K562 (cell line): ENCODE results near the gene APCDD1. TPM values are rescaled to one million over a fixed set of nuclear protein-coding genes. Genes with fewer than 3 reads are reported as not detected.

Source experiments
- ATAC-seq: fragments of 200-7000 bp; cut with Tn5 transposase; 3 replicates; pipeline ENCODE4 v1.9.1; 2020; ENCODE audit warnings: moderate library complexity
- BruUV-seq: library from RNA; stranded (reverse); fragments of 400-500 nt; replicated peaks from 2 replicates; lab custom pipeline; 2021; lab: Mats Ljungman, UMichigan
- CTCF ChIA-PET: fragments of 300-600 bp; formaldehyde crosslinking; extraction: SDS; loops from one replicate; lab custom pipeline; 2021; ENCODE audit warnings: low intra/inter-chr PET ratio; lab: Yijun Ruan, JAX
- POLR2A ChIA-PET: fragments of 300-600, 350-650 bp; sonication (Branson Sonifier 250); formaldehyde crosslinking; extraction: SDS; loops from one replicate; lab custom pipeline; 2021; ENCODE audit warnings: antibody characterized with exemption, inconsistent platforms; lab: Yijun Ruan, JAX
- DNase-seq, 4 experiments: peaks; one replicate each; pipeline versions ENCODE4 v3.0.0 to v3.0.0-alpha.2; 2011 to 2018; ENCODE audit warnings: low spot score in 3 of 4, mixed read lengths in 3 of 4; ENCODE audit errors: extremely low read depth in 1 of 4
- FAIRE-seq: peaks from 2 replicates; lab custom pipeline; 2011; peaks lifted over from hg19 to GRCh38; lab: Jason Lieb, UNC
- H2AFZ ChIP-seq: 2 replicates; pipeline ENCODE4 v1.6.0; 2011; ENCODE audit warnings: low read depth, low read length, control low read depth, inconsistent platforms
- H3K27ac ChIP-seq: fragments of 200-600 bp; 3 replicates; pipeline ENCODE4 v1.8.0; 2011; ENCODE audit warnings: low read depth, mild to moderate bottlenecking, control low read depth, inconsistent platforms, low read length, moderate library complexity, mixed read lengths; ENCODE audit errors: extremely low read depth
- H3K27me3 ChIP-seq, 2 experiments: fragments of 300-600 bp in 1 of 2; 2 replicates in 1 of 2; 3 replicates in 1 of 2; pipeline versions ENCODE4 v1.6.0 to v1.8.0; 2011; ENCODE audit warnings: inconsistent platforms in 2 of 2, low read length in 2 of 2, mild to moderate bottlenecking in 1 of 2, mixed read lengths in 1 of 2, moderate library complexity in 1 of 2; ENCODE audit not compliant: control insufficient read depth in 2 of 2, insufficient read depth in 2 of 2
- H3K36me3 ChIP-seq: fragments of 300-600 bp; 3 replicates; pipeline ENCODE4 v1.8.0; 2011; ENCODE audit warnings: mild to moderate bottlenecking, low read length, inconsistent platforms; ENCODE audit not compliant: control insufficient read depth, insufficient read depth
- H3K4me1 ChIP-seq, 2 experiments: fragments of 200-600 bp in 1 of 2; replicated peaks in 1 of 2; 2 replicates in 1 of 2; 3 replicates in 1 of 2; pipeline versions ENCODE4 v1.5.1 to v1.8.0; 2011; ENCODE audit warnings: inconsistent platforms in 2 of 2, low read length in 2 of 2, mild to moderate bottlenecking in 1 of 2, mixed read lengths in 1 of 2, moderate library complexity in 1 of 2; ENCODE audit not compliant: control insufficient read depth in 2 of 2, insufficient read depth in 2 of 2
- H3K4me2 ChIP-seq: 2 replicates; pipeline ENCODE4 v1.6.1; 2011; ENCODE audit warnings: low read length, control low read depth, inconsistent platforms, mixed read lengths; ENCODE audit not compliant: insufficient read depth
- H3K4me3 ChIP-seq: fragments of 200-600 bp; sonication (generic), shearing (Covaris generic); 2 replicates; pipeline ENCODE4 v1.5.1; 2016; ENCODE audit warnings: control low read depth, inconsistent platforms
- H3K79me2 ChIP-seq: fragments of 200-600 bp; 3 replicates; pipeline ENCODE4 v1.8.0; 2011; ENCODE audit warnings: low read length, inconsistent platforms; ENCODE audit not compliant: control insufficient read depth, insufficient read depth
- H3K9ac ChIP-seq, 2 experiments: 2 replicates each; pipeline versions ENCODE4 v1.6.0 to v1.6.1; 2011; ENCODE audit warnings: low read depth in 2 of 2, low read length in 2 of 2, control low read depth in 1 of 2, inconsistent platforms in 1 of 2, mild to moderate bottlenecking in 1 of 2, mixed read lengths in 1 of 2; ENCODE audit not compliant: insufficient read depth in 1 of 2
- H3K9me1 ChIP-seq: one replicate; pipeline ENCODE4 v1.6.0; 2011; ENCODE audit warnings: inconsistent platforms, mild to moderate bottlenecking, low read length, moderate library complexity; ENCODE audit not compliant: control insufficient read depth, insufficient read depth
- H3K9me3 ChIP-seq: replicated peaks from 2 replicates; pipeline ENCODE4 v1.5.1; 2011; ENCODE audit warnings: low read depth, low read length, inconsistent platforms; ENCODE audit not compliant: control insufficient read depth, insufficient read depth
- H4K20me1 ChIP-seq: replicated peaks from 2 replicates; pipeline ENCODE4 v1.6.1; 2011; ENCODE audit warnings: low read length, inconsistent platforms, mixed read lengths; ENCODE audit not compliant: control insufficient read depth, insufficient read depth
- CREB5 ChIP-seq: fragments of 250-450 bp; sonication (Bioruptor Pico); IDR thresholded peaks from 2 replicates; pipeline ENCODE4 v1.5.0; 2020; ENCODE audit warnings: mild to moderate bottlenecking
- MAFG ChIP-seq: fragments of 450-650 bp; conservative IDR thresholded peaks from 2 replicates; pipeline ENCODE4 v1.6.1; 2016; ENCODE audit warnings: missing genetic modification characterization, missing compliant biosample characterization
- MLX ChIP-seq, 2 experiments: fragments of 450-650 bp in 1 of 2; sonication (generic) in 1 of 2; formaldehyde crosslinking; conservative IDR thresholded peaks; 2 replicates each; pipeline versions ENCODE4 v1.4.0 to v1.8.1; 2020 to 2022; ENCODE audit warnings: mild to moderate bottlenecking in 1 of 2, missing genetic modification reagents in 1 of 2
- NEUROD1 ChIP-seq: fragments of 150-350 bp; IDR thresholded peaks from 2 replicates; pipeline ENCODE4 v1.6.1; 2014; ENCODE audit warnings: borderline replicate concordance, low read length, low read depth; ENCODE audit not compliant: partially characterized antibody
- PATZ1 ChIP-seq: fragments of 250-450 bp; sonication (Bioruptor Pico); IDR thresholded peaks from 2 replicates; pipeline ENCODE4 v1.5.0; 2020; ENCODE audit warnings: mild to moderate bottlenecking, borderline replicate concordance
- PHB ChIP-seq: fragments of 250-450 bp; sonication (Bioruptor Pico); IDR thresholded peaks from 2 replicates; pipeline ENCODE4 v1.5.0; 2021
- POLR3G ChIP-seq: IDR thresholded peaks from 2 replicates; pipeline ENCODE4 v1.6.1; 2011; ENCODE audit not compliant: insufficient read length, insufficient replicate concordance; ENCODE audit errors: extremely low read depth
- USF1 ChIP-seq: sonication (generic); formaldehyde crosslinking; IDR thresholded peaks from 2 replicates; pipeline ENCODE4 v1.9.0; 2022; ENCODE audit warnings: mild to moderate bottlenecking, missing genetic modification reagents
- ZNF551 ChIP-seq: fragments of 250-450 bp; sonication (Bioruptor Pico); IDR thresholded peaks from 2 replicates; pipeline ENCODE4 v1.5.0; 2021; ENCODE audit warnings: mild to moderate bottlenecking, moderate library complexity
- ZNF57 ChIP-seq: fragments of 450-650 bp; formaldehyde crosslinking; IDR thresholded peaks from 2 replicates; pipeline ENCODE4 v1.4.0; 2020; ENCODE audit warnings: mild to moderate bottlenecking, moderate library complexity
- WGBS: fragments of 100-300 bp; shearing (Covaris generic); methylation state at CpG from one replicate; pipeline ENCODE4 v1.1.6; 2016; ENCODE audit warnings: low coverage, mixed read lengths; ENCODE audit not compliant: insufficient coverage; ENCODE audit errors: missing lambda C conversion rate; 5-methylcytosine and 5-hydroxymethylcytosine counted together
- in situ Hi-C: fragments of 300-500 bp; cut with MboI; formaldehyde crosslinking; loops from 4 replicates; pipeline ENCODE4 v1.15.0; 2018; ENCODE audit warnings: inconsistent platforms, mixed read lengths
- intact Hi-C: fragments of 100-400 bp; cut with micrococcal nuclease; formaldehyde crosslinking; loops from 2 replicates; pipeline ENCODE4 v1.14.2; 2022
- polyA plus RNA-seq, 8 experiments: library from polyadenylated mRNA; depleted of rRNA in 4 of 8; stranded (reverse) in 5 of 8; unstranded in 3 of 8; fragments of >200 nt; fragmentation: Nextera tagmentation in 2 of 8; fragmentation: Illumina TruSeq in 1 of 8; extraction: Ambion mirVana in 2 of 8; extraction: Trizol in 1 of 8; gene quantifications; 2 replicates each; pipeline versions ENCODE4 v1.2.1 to v1.2.3, GENCODE V29; 2011 to 2014; ENCODE audit warnings: inconsistent platforms in 1 of 8, missing spikeins in 1 of 8
- total RNA-seq, 7 experiments: library from RNA; depleted of rRNA in 6 of 7; stranded (reverse); fragments of >200 nt in 6 of 7; fragmentation: Illumina TruSeq in 2 of 7; extraction: Trizol in 2 of 7; gene quantifications; 2 replicates each; pipeline versions ENCODE4 v1.2.1 to v1.2.3, GENCODE V29; 2011 to 2021; ENCODE audit warnings: low replicate concordance in 1 of 7

Gene APCDD1
- total and polyA plus RNA-seq, 9 of the 15 experiments (the other 6 are each of a cell fraction or from before 2014, with no cell fraction given), result 0.07 TPM; not detected in 8

GRCh38 chr18:10417191-10417590 lies 37.2 kb upstream of the APCDD1 start:
- Histone ChIP-seq H3K79me2 (no peaks in the 10 kb centered on the region), H3K9me1 (no peaks in the 10 kb centered on the region), H4K20me1 (no peaks in the 10 kb centered on the region), H3K27ac (no peak overlapping the region), H3K27me3 (peaks cover 2 to 33% of the 10 kb centered on the region in 2 experiments; a peak in 2 of 5 replicates), H3K4me1 (peaks cover 5 to 18% of the 10 kb centered on the region in 2 experiments; a peak in 4 of 5 replicates), H3K36me3 (no peaks in the 10 kb centered on the region), H2AFZ (no peak overlapping the region), H3K4me2 (no peak overlapping the region), H3K9ac (no peak overlapping the region), H3K4me3 (no peak overlapping the region), H3K9me3 (no peaks in the 10 kb centered on the region)
- in situ Hi-C loops, result no loop called here
- intact Hi-C loops, result no loop called here
- no peak for FAIRE-seq
- ChIA-PET POLR2A (interaction anchor here (0.9 kb wide), 1 partner anchor 11 kb away, joined by 4 read pairs; no protein-coding TSS in a partner anchor), CTCF (no interaction called here)
- 2% methylated on average over 3 of the region's 3 CpGs for WGBS
- TF ChIP-seq ZNF551 (CRISPR knock-in tag), result no peak
- TF ChIP-seq NEUROD1, result no peak
- no peak for TF ChIP-seq CREB5 (CRISPR knock-in tag)
- TF ChIP-seq ZNF57 (CRISPR knock-in tag), result no peak
- TF ChIP-seq POLR3G, result no peak
- no peak for TF ChIP-seq MLX (CRISPR knock-in tag; conservative IDR thresholded peaks at IDR 0.05)
- TF ChIP-seq PATZ1 (CRISPR knock-in tag), result no peak
- TF ChIP-seq PHB (CRISPR knock-in tag), result no peak
- TF ChIP-seq USF1, result no peak
- no peak for TF ChIP-seq MAFG (tag)
- DNase-seq, result no peak
- BruUV-seq, result no TSS peak
- no peak for ATAC-seq
